ENCODE results near the gene SUSD2. TPM values are rescaled to one million over a fixed set of nuclear protein-coding genes. Genes with fewer than 3 reads are reported as not detected.

Gene SUSD2
- polyA plus RNA-seq, 1 of the 3 experiments (the other 2 are of a cell fraction): 0.82 TPM

GRCh38 chr22:24225044-24225601, 43.8 kb downstream of the SUSD2 start:
- TF ChIP-seq TCF12 (IDR thresholded peaks at IDR 0.05): no peak
- TF ChIP-seq CTCF (IDR thresholded peaks at IDR 0.05): no peak
- TF ChIP-seq ZBTB33 (IDR thresholded peaks at IDR 0.05; ENCODE audit: borderline replicate concordance, low read depth): no peak
- no peak for TF ChIP-seq CHD2 (IDR thresholded peaks at IDR 0.05; ENCODE audit: low read length, partially characterized antibody)
- TF ChIP-seq GABPA (IDR thresholded peaks at IDR 0.05; ENCODE audit: low read depth): no peak
- no peak for TF ChIP-seq MXI1 (IDR thresholded peaks at IDR 0.05; ENCODE audit: low read depth, low read length)
- TF ChIP-seq EZH2phosphoT487 (IDR thresholded peaks at IDR 0.05; ENCODE audit: borderline replicate concordance, low read depth): no peak
- TF ChIP-seq NRF1 (IDR thresholded peaks at IDR 0.05; ENCODE audit: low read depth, low read length): no peak
- TF ChIP-seq NFIC (IDR thresholded peaks at IDR 0.05; ENCODE audit: borderline replicate concordance): no peak
- TF ChIP-seq YY1 (IDR thresholded peaks at IDR 0.05; ENCODE audit: low read depth): no peak
- TF ChIP-seq IRF3 (IDR thresholded peaks at IDR 0.05; ENCODE audit: low read depth, low read length): no peak
- no peak for TF ChIP-seq GATA2 (CRISPR knock-in tag; IDR thresholded peaks at IDR 0.05)
- no peak for TF ChIP-seq EP300 (IDR thresholded peaks at IDR 0.05; ENCODE audit: borderline replicate concordance in 1 of 2, low read depth in 1 of 2, low read length in 1 of 2)
- TF ChIP-seq FOXM1 (IDR thresholded peaks at IDR 0.05; ENCODE audit: low read depth): no peak
- TF ChIP-seq RXRA (IDR thresholded peaks at IDR 0.05; ENCODE audit: borderline replicate concordance, low read depth): no peak
- H3K4me2 ChIP-seq: no peak overlapping the region
- H3K4me1 ChIP-seq (ENCODE audit: control insufficient read depth in 1 of 2, insufficient read depth in 2 of 2, low read depth in 1 of 2, low read length in 1 of 2): no peaks in the 10 kb centered on the region
- no peaks in the 10 kb centered on the region for H3K9me2 ChIP-seq
- H4K20me1 ChIP-seq (ENCODE audit: insufficient read depth): no peaks in the 10 kb centered on the region
- no peaks in the 10 kb centered on the region for H3K27me3 ChIP-seq (ENCODE audit: insufficient read depth)
- CTCF ChIA-PET: interaction anchor here (1.7 to 3.2 kb wide), 2 partner anchors 22 to 35 kb away, joined by 4 to 16 read pairs; no protein-coding TSS in a partner anchor
- DNase-seq: peak; percentile 9
- POLR2A ChIA-PET: no interaction called here
- no peak overlapping the region; a peak in 1 of 4 replicates for H3K4me3 ChIP-seq (ENCODE audit: low read depth in 2 of 2, low read length in 1 of 2)
- no peak overlapping the region for H2AFZ ChIP-seq (ENCODE audit: low read depth)
- no peaks in the 10 kb centered on the region for H3K9me3 ChIP-seq
- H3K79me2 ChIP-seq (ENCODE audit: insufficient read depth): no peaks in the 10 kb centered on the region
- H3F3A ChIP-seq (replicated peaks; ENCODE audit: insufficient read depth): no peaks in the 10 kb centered on the region
- no peaks in the 10 kb centered on the region for H3K36me3 ChIP-seq (replicated peaks in 1 of 2; ENCODE audit: control insufficient read depth in 1 of 2, insufficient read depth in 2 of 2, low read length in 1 of 2)
- no peak overlapping the region for H3K9ac ChIP-seq
- H3K27ac ChIP-seq (ENCODE audit: low read depth in 2 of 2, low read length in 1 of 2): no peak overlapping the region
- WGBS (ENCODE audit: low lambda C conversion rate): 84% methylated on average over 9 of the region's 14 CpGs

All from SK-N-SH (cell line).